Gastroesophageal sphincter (tissue), 4 donors: ENCODE measurements around the gene MCM7. TPM values are rescaled to one million over a fixed set of nuclear protein-coding genes. Genes with fewer than 3 reads are reported as not detected.

Source experiments
- ATAC-seq: fragments of 150-250 bp; one replicate; pipeline ENCODE4 v1.9.1; 2016; ENCODE audit warnings: mild to moderate bottlenecking, moderate library complexity
- H3K27ac ChIP-seq, 4 donors: fragments of 200-600 bp; sonication (generic) in 3 of 4; 1 replicate in 3 of 4; 2 replicates in 1 of 4; pipeline ENCODE4 v1.5.1; 2016 to 2019
- H3K27me3 ChIP-seq: fragments of 200-600 bp; sonication (generic); one replicate; pipeline ENCODE4 v1.5.1; 2019
- H3K36me3 ChIP-seq, 2 donors: fragments of 200-600 bp; sonication (generic); one replicate each; pipeline ENCODE4 v1.5.1; 2019; ENCODE audit warnings: control low read depth in 1 of 2
- H3K4me1 ChIP-seq, 3 donors: fragments of 200-600 bp; sonication (generic); 1 replicate in 2 of 3; 2 replicates in 1 of 3; pipeline ENCODE4 v1.5.1; 2016 to 2019; ENCODE audit warnings: control low read depth in 2 of 3
- H3K4me3 ChIP-seq, 2 donors: fragments of 200-600 bp; sonication (generic); one replicate each; pipeline ENCODE4 v1.5.1; 2019; ENCODE audit warnings: mild to moderate bottlenecking in 1 of 2, moderate library complexity in 1 of 2
- H3K9me3 ChIP-seq, 3 donors: fragments of 200-600 bp; sonication (generic); one replicate each; pipeline ENCODE4 v1.5.1; 2017 to 2019; ENCODE audit warnings: control low read depth in 2 of 3
- EP300 ChIP-seq: sonication (generic); formaldehyde crosslinking; IDR thresholded peaks from one replicate; pipeline ENCODE4 v1.6.1; 2017; ENCODE audit warnings: antibody characterized with exemption, mild to moderate bottlenecking
- POLR2A ChIP-seq, 2 donors: fragments of 450-650 bp; IDR thresholded peaks; one replicate each; pipeline ENCODE4 v1.6.1; 2017; ENCODE audit warnings: antibody characterized with exemption in 2 of 2, mild to moderate bottlenecking in 2 of 2, moderate library complexity in 1 of 2
- POLR2AphosphoS5 ChIP-seq: sonication (generic); formaldehyde crosslinking; IDR thresholded peaks from one replicate; pipeline ENCODE4 v1.6.1; 2017; ENCODE audit warnings: antibody characterized with exemption
- WGBS, 2 donors: methylation state at CpG; one replicate each; pipeline ENCODE4 v1.1.5; 2018; ENCODE audit warnings: low coverage in 1 of 2; 5-methylcytosine and 5-hydroxymethylcytosine counted together
- total RNA-seq, 4 donors: library from RNA; depleted of rRNA; stranded (reverse); fragments of >200 nt; gene quantifications; one replicate each; pipeline ENCODE4 v1.1.0, GENCODE V29; 2016
- TF ChIP-seq, protein P1 (sequence below), 4 experiments: fragments of 200-600 bp in 2 of 4; fragments of 450-650 bp in 2 of 4; sonication (generic) in 1 of 4; IDR thresholded peaks; one replicate each; pipeline ENCODE4 v1.5.1; 2017 to 2019; ENCODE audit warnings: antibody characterized with exemption in 4 of 4, mild to moderate bottlenecking in 2 of 4, moderate library complexity in 2 of 4

Gene MCM7
- total RNA-seq, 4 donors from 2014 or later: 30.7 to 52.0 (median 45.1) TPM

- 19 to 36% methylated on average over 5 of the region's 13 CpGs for WGBS, 2 donors
- TF ChIP-seq EP300 (no peak), POLR2A (IDR thresholded peaks at IDR 0.05) (no peak), POLR2AphosphoS5 (peak; percentile 22)
- TF ChIP-seq, protein P1, sequence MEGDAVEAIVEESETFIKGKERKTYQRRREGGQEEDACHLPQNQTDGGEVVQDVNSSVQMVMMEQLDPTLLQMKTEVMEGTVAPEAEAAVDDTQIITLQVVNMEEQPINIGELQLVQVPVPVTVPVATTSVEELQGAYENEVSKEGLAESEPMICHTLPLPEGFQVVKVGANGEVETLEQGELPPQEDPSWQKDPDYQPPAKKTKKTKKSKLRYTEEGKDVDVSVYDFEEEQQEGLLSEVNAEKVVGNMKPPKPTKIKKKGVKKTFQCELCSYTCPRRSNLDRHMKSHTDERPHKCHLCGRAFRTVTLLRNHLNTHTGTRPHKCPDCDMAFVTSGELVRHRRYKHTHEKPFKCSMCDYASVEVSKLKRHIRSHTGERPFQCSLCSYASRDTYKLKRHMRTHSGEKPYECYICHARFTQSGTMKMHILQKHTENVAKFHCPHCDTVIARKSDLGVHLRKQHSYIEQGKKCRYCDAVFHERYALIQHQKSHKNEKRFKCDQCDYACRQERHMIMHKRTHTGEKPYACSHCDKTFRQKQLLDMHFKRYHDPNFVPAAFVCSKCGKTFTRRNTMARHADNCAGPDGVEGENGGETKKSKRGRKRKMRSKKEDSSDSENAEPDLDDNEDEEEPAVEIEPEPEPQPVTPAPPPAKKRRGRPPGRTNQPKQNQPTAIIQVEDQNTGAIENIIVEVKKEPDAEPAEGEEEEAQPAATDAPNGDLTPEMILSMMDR (IDR thresholded peaks at IDR 0.05): no peak
- peak; percentile 18 for ATAC-seq
- peaks cover 0 to 33% (median 8%) of the 10 kb centered on the region in 3 donors for H3K4me1 ChIP-seq
- H3K36me3 ChIP-seq: peaks cover 0 to 87% of the 10 kb centered on the region in 2 donors
- no peak overlapping the region for H3K4me3 ChIP-seq
- no peaks in the 10 kb centered on the region for H3K27me3 ChIP-seq
- H3K9me3 ChIP-seq: no peaks in the 10 kb centered on the region
- peak overlapping the region in 3 of 4 donors; percentile 5 to 35 (median 31) for H3K27ac ChIP-seq
These were observed 7.7 kb downstream of the MCM7 start for GRCh38 chr7:100093498-100093897.

DNA sequence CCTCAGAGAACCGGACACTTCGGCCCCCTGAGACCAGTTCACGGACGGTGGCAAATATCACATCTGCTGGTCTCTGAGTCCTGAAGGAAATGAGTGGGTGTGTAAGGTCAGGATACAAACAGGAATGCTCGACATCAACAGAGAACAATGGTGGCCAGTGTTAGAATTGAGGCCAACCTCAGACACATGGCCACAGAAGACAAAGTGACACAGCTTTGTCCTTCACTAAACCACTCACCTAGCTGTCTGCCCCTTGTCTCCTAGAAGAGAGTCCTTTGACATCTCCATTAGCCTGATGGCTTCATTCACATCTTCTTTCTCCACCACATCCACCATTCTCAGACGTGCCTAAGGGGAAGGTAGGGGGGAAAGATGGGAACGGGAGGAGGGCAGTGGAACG lies 8.1 kb downstream of the MCM7 start:
- H3K4me3 ChIP-seq: no peak overlapping the region
- H3K27ac ChIP-seq: peak overlapping the region in 3 of 4 donors; percentile 5 to 35 (median 31)
- no peak for ATAC-seq
- no peak for TF ChIP-seq POLR2AphosphoS5
- TF ChIP-seq, protein P1 (IDR thresholded peaks at IDR 0.05): no peak
- TF ChIP-seq POLR2A (IDR thresholded peaks at IDR 0.05): no peak
- TF ChIP-seq EP300: no peak
- no peaks in the 10 kb centered on the region for H3K9me3 ChIP-seq
- H3K36me3 ChIP-seq: peaks cover 0 to 82% of the 10 kb centered on the region in 2 donors
- WGBS, 2 donors: 48% methylated on average over 5 of the region's 8 CpGs; no CpG with 5 or more reads in 1 of the 2 donors
- H3K4me1 ChIP-seq: peaks cover 0 to 34% (median 11%) of the 10 kb centered on the region in 3 donors
- no peaks in the 10 kb centered on the region for H3K27me3 ChIP-seq

GRCh38 chr7:100091411-100092181 lies 9.6 kb downstream of the MCM7 start:
- no peak for TF ChIP-seq EP300
- no peak overlapping the region for H3K4me3 ChIP-seq
- H3K27ac ChIP-seq: no peak overlapping the region
- WGBS, 2 donors: 65% methylated on average over 10 of the region's 19 CpGs; no CpG with 5 or more reads in 1 of the 2 donors
- H3K27me3 ChIP-seq: no peaks in the 10 kb centered on the region
- no peak for ATAC-seq
- peaks cover 0 to 37% (median 16%) of the 10 kb centered on the region in 3 donors for H3K4me1 ChIP-seq
- H3K36me3 ChIP-seq: peaks cover 0 to 68% of the 10 kb centered on the region in 2 donors
- H3K9me3 ChIP-seq: no peaks in the 10 kb centered on the region

- ATAC-seq: no peak
- H3K4me1 ChIP-seq: peaks cover 0 to 37% (median 16%) of the 10 kb centered on the region in 3 donors
- H3K9me3 ChIP-seq: no peaks in the 10 kb centered on the region
- 71 to 82% methylated on average over 6 to 9 of the region's 14 CpGs for WGBS, 2 donors
- no peak overlapping the region for H3K4me3 ChIP-seq
- H3K36me3 ChIP-seq: peaks cover 0 to 59% of the 10 kb centered on the region in 2 donors
- no peak overlapping the region for H3K27ac ChIP-seq
- TF ChIP-seq EP300 (no peak), POLR2AphosphoS5 (no peak), POLR2A (IDR thresholded peaks at IDR 0.05) (no peak)
- TF ChIP-seq, protein P1 (IDR thresholded peaks at IDR 0.05): no peak
- no peaks in the 10 kb centered on the region for H3K27me3 ChIP-seq
These were observed 10.4 kb downstream of the MCM7 start for GRCh38 chr7:100090527-100091410.
